Measurements from ENCODE around the gene ZNF678.

DNA sequence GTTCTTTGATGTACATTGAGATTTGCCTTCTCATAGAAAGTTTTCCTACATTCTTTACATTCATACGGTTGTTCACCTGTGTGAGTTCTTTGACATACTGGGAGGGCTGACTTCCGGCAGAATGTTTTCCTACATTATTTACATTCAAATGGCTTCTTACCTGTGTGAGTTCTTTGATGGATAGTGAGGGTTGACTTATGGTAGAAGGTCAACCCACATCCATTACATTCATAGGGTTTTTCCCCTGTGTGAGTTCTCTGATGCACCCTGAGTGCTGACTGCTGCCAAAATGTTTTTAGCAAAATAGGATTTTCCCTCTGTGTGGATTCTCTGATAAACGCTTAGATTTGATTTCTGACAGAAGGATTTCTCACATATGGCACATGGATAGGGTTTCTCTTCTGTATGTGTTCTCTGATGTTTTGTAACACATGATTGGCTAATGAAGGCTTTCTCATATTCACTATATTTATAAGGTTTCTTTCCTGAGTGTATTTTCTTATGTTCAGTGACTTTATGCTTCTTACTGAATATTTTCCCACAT is 134.0 kb downstream of the ZNF678 start:
- TF ChIP-seq, protein P1, sequence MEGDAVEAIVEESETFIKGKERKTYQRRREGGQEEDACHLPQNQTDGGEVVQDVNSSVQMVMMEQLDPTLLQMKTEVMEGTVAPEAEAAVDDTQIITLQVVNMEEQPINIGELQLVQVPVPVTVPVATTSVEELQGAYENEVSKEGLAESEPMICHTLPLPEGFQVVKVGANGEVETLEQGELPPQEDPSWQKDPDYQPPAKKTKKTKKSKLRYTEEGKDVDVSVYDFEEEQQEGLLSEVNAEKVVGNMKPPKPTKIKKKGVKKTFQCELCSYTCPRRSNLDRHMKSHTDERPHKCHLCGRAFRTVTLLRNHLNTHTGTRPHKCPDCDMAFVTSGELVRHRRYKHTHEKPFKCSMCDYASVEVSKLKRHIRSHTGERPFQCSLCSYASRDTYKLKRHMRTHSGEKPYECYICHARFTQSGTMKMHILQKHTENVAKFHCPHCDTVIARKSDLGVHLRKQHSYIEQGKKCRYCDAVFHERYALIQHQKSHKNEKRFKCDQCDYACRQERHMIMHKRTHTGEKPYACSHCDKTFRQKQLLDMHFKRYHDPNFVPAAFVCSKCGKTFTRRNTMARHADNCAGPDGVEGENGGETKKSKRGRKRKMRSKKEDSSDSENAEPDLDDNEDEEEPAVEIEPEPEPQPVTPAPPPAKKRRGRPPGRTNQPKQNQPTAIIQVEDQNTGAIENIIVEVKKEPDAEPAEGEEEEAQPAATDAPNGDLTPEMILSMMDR (tag by site-specific recombination; IDR thresholded peaks at IDR 0.05), result no peak
- TF ChIP-seq, protein P2, sequence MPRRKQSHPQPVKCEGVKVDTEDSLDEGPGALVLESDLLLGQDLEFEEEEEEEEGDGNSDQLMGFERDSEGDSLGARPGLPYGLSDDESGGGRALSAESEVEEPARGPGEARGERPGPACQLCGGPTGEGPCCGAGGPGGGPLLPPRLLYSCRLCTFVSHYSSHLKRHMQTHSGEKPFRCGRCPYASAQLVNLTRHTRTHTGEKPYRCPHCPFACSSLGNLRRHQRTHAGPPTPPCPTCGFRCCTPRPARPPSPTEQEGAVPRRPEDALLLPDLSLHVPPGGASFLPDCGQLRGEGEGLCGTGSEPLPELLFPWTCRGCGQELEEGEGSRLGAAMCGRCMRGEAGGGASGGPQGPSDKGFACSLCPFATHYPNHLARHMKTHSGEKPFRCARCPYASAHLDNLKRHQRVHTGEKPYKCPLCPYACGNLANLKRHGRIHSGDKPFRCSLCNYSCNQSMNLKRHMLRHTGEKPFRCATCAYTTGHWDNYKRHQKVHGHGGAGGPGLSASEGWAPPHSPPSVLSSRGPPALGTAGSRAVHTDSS (tag by site-specific recombination; IDR thresholded peaks at IDR 0.05), result no peak
- no peak for TF ChIP-seq BCL11B (tag by site-specific recombination; IDR thresholded peaks at IDR 0.05; ENCODE audit: low read depth)
- TF ChIP-seq, protein P3, sequence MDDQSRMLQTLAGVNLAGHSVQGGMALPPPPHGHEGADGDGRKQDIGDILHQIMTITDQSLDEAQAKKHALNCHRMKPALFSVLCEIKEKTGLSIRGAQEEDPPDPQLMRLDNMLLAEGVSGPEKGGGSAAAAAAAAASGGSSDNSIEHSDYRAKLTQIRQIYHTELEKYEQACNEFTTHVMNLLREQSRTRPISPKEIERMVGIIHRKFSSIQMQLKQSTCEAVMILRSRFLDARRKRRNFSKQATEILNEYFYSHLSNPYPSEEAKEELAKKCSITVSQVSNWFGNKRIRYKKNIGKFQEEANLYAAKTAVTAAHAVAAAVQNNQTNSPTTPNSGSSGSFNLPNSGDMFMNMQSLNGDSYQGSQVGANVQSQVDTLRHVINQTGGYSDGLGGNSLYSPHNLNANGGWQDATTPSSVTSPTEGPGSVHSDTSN (CRISPR knock-in tag; IDR thresholded peaks at IDR 0.05), result no peak
- TF ChIP-seq, protein P4, sequence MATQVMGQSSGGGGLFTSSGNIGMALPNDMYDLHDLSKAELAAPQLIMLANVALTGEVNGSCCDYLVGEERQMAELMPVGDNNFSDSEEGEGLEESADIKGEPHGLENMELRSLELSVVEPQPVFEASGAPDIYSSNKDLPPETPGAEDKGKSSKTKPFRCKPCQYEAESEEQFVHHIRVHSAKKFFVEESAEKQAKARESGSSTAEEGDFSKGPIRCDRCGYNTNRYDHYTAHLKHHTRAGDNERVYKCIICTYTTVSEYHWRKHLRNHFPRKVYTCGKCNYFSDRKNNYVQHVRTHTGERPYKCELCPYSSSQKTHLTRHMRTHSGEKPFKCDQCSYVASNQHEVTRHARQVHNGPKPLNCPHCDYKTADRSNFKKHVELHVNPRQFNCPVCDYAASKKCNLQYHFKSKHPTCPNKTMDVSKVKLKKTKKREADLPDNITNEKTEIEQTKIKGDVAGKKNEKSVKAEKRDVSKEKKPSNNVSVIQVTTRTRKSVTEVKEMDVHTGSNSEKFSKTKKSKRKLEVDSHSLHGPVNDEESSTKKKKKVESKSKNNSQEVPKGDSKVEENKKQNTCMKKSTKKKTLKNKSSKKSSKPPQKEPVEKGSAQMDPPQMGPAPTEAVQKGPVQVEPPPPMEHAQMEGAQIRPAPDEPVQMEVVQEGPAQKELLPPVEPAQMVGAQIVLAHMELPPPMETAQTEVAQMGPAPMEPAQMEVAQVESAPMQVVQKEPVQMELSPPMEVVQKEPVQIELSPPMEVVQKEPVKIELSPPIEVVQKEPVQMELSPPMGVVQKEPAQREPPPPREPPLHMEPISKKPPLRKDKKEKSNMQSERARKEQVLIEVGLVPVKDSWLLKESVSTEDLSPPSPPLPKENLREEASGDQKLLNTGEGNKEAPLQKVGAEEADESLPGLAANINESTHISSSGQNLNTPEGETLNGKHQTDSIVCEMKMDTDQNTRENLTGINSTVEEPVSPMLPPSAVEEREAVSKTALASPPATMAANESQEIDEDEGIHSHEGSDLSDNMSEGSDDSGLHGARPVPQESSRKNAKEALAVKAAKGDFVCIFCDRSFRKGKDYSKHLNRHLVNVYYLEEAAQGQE (tag by site-specific recombination; IDR thresholded peaks at IDR 0.05), result no peak
- no peak for TF ChIP-seq SP3 (tag by site-specific recombination; IDR thresholded peaks at IDR 0.05)
- no peak for TF ChIP-seq ZNF211 (tag by site-specific recombination; IDR thresholded peaks at IDR 0.05; ENCODE audit: low read depth)
- TF ChIP-seq, protein P5, sequence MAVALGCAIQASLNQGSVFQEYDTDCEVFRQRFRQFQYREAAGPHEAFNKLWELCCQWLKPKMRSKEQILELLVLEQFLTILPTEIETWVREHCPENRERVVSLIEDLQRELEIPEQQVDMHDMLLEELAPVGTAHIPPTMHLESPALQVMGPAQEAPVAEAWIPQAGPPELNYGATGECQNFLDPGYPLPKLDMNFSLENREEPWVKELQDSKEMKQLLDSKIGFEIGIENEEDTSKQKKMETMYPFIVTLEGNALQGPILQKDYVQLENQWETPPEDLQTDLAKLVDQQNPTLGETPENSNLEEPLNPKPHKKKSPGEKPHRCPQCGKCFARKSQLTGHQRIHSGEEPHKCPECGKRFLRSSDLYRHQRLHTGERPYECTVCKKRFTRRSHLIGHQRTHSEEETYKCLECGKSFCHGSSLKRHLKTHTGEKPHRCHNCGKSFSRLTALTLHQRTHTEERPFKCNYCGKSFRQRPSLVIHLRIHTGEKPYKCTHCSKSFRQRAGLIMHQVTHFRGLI (tag by site-specific recombination; IDR thresholded peaks at IDR 0.05), result no peak
- TF ChIP-seq, protein P6, sequence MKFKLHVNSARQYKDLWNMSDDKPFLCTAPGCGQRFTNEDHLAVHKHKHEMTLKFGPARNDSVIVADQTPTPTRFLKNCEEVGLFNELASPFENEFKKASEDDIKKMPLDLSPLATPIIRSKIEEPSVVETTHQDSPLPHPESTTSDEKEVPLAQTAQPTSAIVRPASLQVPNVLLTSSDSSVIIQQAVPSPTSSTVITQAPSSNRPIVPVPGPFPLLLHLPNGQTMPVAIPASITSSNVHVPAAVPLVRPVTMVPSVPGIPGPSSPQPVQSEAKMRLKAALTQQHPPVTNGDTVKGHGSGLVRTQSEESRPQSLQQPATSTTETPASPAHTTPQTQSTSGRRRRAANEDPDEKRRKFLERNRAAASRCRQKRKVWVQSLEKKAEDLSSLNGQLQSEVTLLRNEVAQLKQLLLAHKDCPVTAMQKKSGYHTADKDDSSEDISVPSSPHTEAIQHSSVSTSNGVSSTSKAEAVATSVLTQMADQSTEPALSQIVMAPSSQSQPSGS (tag by site-specific recombination; IDR thresholded peaks at IDR 0.05; ENCODE audit: low read depth), result no peak
- TF ChIP-seq ZNF19 (tag by site-specific recombination; IDR thresholded peaks at IDR 0.05; ENCODE audit: low read depth), result no peak
